Measurements from ENCODE around the gene SRXN1.

SRXN1 gene

DNA sequence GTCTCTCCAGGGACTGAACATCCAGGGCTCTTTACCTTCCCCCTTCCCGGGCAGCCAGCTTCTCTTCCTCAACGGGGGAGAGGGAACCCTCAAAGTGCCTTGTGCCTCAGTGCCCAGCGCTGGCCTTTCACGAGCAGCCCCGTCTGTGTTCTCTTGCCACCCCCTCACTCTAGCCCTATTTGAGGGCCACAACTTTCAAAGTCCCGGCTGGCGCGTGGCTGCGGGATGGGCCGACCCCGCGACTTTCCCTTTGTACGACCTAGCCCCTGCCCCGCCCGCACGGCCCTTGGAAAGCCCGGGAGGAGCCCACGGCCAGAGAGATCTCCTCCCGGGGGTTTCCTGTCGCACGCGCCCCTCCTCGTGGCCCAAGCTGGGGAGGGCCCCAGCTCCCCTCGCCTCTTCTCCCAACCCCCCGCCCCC lies 22.0 kb upstream of the SRXN1 start:
- peaks cover 94% of the 10 kb centered on the region for H3K27me3 Mint-ChIP-seq (ENCODE audit: low read depth, poor library complexity)
- no peaks in the 10 kb centered on the region for H3K9me3 Mint-ChIP-seq

DNA sequence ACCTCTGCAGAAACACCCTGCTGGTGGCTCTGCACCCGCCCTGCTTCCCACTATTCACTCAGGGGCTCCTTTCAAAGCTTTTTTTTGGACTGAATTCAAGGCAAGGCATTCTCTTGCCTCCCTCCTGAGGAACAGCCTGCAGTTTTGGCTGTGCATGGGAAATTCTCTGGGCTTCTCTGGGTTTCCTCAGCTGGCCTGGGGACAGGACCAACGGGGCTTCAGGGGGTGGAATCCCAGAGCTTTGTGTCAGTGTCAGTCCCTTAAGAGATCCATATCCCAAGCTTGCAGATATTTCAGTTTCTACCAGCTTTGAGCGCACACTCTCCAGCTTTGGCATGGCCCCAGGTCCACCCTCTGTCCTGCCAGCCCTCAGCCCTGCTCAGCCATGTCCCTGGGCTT lies 20.6 kb upstream of the SRXN1 start:
- Mint-ChIP-seq H3K36me3 (ENCODE audit: low read depth) (no peaks in the 10 kb centered on the region), H3K27ac (no peak overlapping the region), H3K9me3 (no peaks in the 10 kb centered on the region), H3K27me3 (ENCODE audit: low read depth, poor library complexity) (peaks cover 79% of the 10 kb centered on the region), H3K4me3 (no peak overlapping the region), H3K4me1 (peaks cover 50% of the 10 kb centered on the region)
- TF ChIP-seq, protein P1, sequence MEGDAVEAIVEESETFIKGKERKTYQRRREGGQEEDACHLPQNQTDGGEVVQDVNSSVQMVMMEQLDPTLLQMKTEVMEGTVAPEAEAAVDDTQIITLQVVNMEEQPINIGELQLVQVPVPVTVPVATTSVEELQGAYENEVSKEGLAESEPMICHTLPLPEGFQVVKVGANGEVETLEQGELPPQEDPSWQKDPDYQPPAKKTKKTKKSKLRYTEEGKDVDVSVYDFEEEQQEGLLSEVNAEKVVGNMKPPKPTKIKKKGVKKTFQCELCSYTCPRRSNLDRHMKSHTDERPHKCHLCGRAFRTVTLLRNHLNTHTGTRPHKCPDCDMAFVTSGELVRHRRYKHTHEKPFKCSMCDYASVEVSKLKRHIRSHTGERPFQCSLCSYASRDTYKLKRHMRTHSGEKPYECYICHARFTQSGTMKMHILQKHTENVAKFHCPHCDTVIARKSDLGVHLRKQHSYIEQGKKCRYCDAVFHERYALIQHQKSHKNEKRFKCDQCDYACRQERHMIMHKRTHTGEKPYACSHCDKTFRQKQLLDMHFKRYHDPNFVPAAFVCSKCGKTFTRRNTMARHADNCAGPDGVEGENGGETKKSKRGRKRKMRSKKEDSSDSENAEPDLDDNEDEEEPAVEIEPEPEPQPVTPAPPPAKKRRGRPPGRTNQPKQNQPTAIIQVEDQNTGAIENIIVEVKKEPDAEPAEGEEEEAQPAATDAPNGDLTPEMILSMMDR (IDR thresholded peaks at IDR 0.05) = no peak
- DNase-seq = no peak

More for the DNA sequence above, 22.0 kb upstream of the SRXN1 start:
- Mint-ChIP-seq H3K4me3 (no peak overlapping the region), H3K4me1 (peaks cover 47% of the 10 kb centered on the region), H3K27ac (no peak overlapping the region), H3K36me3 (ENCODE audit: low read depth) (no peaks in the 10 kb centered on the region)
- no peak for DNase-seq
- TF ChIP-seq, protein P1 (IDR thresholded peaks at IDR 0.05) = no peak

DNA sequence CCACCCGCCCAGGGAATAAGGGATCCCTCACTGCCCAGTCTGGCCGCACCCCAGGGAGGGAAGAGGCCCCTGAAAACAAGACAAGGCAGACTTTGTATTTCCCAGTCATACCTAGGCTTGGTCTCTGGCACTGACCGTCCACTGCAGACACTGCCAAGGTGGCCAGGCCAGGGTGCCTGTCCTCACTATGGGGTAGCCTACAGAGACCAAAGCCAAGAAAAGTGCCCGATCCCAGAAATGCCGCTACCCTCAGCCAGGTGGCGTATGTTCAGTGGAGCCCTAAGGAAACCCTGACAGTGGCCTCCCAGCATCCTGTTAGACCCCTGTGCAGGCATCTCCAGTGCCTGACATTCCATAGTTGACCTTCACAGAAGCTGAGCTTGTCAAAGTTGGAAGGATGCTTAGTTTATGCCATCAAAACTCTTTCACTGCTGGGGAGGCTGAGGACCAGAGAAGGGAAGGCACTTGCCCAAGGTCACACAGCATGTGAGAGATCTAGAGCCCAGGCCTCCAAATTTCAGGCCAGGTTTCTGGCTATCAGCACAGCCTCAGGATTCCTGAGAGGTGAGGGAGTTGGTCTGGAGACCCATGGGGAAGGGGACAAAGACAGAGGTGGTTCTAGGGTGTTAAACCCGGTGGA lies 20.1 kb upstream of the SRXN1 start:
- Mint-ChIP-seq H3K4me1 (peaks cover 52% of the 10 kb centered on the region), H3K9me3 (no peaks in the 10 kb centered on the region), H3K27me3 (ENCODE audit: low read depth, poor library complexity) (peaks cover 74% of the 10 kb centered on the region), H3K36me3 (ENCODE audit: low read depth) (no peaks in the 10 kb centered on the region), H3K27ac (no peak overlapping the region), H3K4me3 (peak overlapping the region; percentile 44)
- DNase-seq = no peak
- TF ChIP-seq, protein P1 (IDR thresholded peaks at IDR 0.05) = peak; percentile 17

DNA sequence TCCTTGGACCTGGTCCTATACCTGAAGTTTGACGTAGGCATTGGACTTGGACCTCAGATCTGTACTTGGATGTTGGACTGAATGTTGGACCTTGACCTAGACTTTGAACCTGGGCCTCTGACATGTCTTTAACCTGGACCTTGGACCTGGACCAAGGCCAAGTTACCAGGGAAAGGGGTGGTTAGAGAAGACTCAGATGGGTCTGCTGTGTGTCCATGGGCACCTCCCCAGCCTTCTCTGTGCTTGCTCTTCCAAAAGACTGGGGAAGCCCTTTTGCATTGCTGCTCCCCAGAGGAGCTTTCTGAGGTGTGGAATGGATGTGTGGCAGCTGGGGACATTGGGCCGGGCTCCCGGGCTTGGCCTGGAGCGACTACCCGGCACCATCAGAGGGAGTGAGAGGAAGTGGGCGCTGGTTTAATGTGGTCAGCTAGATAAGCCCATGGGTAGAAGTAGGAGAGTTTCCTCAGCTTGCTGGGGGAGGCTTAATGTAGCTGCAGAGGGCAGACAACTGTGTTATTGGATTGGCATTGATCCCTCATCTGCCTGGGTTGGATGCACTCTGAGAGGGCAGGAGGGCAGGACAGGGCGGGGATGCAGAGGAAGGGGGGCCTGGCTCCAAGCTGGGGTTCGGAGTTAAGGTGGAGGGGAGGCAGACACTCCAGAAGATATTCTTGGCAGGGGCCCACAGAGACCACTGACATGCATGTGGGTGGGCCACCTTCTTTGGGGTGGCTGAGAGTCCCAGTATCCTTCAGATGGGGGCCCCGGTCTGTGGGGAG lies 18.4 kb upstream of the SRXN1 start:
- DNase-seq = no peak
- TF ChIP-seq, protein P1 (IDR thresholded peaks at IDR 0.05) = no peak
- Mint-ChIP-seq H3K27ac (no peak overlapping the region), H3K9me3 (no peaks in the 10 kb centered on the region), H3K36me3 (ENCODE audit: low read depth) (no peaks in the 10 kb centered on the region), H3K4me1 (peaks cover 52% of the 10 kb centered on the region), H3K4me3 (peak overlapping the region; percentile 70), H3K27me3 (ENCODE audit: low read depth, poor library complexity) (peaks cover 70% of the 10 kb centered on the region)

DNA sequence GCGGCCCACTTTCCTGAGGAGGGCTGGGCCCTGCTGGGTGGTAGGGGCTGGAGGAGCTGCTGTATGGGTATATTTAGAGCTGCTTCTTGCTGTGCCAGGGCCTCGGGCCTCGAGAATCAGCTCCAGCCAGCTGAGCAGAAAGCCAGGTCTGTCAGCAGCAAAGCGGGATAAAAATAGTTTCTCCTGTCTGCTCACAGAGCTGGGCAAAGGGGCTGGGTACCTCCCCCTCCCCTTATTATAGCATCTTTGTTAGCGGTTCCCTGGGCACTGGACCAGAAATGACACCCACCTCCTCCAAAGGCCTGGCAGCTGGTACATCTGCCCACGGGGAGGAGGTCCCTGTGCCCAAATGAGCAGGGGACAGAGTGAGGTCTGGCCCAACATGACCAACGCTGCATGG lies 16.6 kb upstream of the SRXN1 start:
- no peak overlapping the region for H3K27ac Mint-ChIP-seq
- TF ChIP-seq, protein P1 (IDR thresholded peaks at IDR 0.05) = no peak
- no peaks in the 10 kb centered on the region for H3K9me3 Mint-ChIP-seq
- DNase-seq = no peak
- peaks cover 57% of the 10 kb centered on the region for H3K4me1 Mint-ChIP-seq
- no peak overlapping the region for H3K4me3 Mint-ChIP-seq
- H3K27me3 Mint-ChIP-seq (ENCODE audit: low read depth, poor library complexity) = peaks cover 60% of the 10 kb centered on the region
- H3K36me3 Mint-ChIP-seq (ENCODE audit: low read depth) = no peaks in the 10 kb centered on the region
